ENCODE measurements around the gene RNF4.

DNA sequence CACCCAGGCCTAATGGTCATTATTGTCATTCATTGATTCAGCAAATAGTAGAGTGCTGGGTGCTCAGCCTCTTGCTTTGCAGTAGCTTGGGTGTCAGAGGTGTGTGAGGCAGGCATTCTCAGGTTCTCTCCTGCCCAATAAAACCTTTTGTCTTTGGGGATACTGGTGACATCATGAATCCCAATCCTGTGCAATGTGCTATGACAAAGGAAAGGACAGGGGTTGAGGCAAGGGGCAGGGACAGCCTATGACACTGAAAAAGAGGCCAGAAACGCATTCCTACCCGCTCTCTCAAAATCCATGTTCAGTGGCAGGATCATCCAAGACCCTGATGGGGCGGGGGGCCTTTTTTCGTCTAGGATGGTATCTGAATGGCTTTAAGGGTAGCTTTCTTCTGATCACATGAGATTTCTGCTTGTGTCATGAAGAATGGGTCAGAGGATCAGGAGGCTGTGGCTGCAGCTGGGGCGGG is 66.0 kb downstream of the RNF4 start:
- no peak for TF ChIP-seq POLR2A (IDR thresholded peaks at IDR 0.05)
- TF ChIP-seq, protein P1, sequence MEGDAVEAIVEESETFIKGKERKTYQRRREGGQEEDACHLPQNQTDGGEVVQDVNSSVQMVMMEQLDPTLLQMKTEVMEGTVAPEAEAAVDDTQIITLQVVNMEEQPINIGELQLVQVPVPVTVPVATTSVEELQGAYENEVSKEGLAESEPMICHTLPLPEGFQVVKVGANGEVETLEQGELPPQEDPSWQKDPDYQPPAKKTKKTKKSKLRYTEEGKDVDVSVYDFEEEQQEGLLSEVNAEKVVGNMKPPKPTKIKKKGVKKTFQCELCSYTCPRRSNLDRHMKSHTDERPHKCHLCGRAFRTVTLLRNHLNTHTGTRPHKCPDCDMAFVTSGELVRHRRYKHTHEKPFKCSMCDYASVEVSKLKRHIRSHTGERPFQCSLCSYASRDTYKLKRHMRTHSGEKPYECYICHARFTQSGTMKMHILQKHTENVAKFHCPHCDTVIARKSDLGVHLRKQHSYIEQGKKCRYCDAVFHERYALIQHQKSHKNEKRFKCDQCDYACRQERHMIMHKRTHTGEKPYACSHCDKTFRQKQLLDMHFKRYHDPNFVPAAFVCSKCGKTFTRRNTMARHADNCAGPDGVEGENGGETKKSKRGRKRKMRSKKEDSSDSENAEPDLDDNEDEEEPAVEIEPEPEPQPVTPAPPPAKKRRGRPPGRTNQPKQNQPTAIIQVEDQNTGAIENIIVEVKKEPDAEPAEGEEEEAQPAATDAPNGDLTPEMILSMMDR (IDR thresholded peaks at IDR 0.05), result no peak
